Karpas-422 (cell line): ENCODE results near the gene TUBB4B. TPM values are rescaled to one million over a fixed set of nuclear protein-coding genes. Genes with fewer than 3 reads are reported as not detected.

Experiments
- DNase-seq: peaks from one replicate; pipeline ENCODE4 v3.0.0-alpha.2; 2015
- H2AFZ ChIP-seq: fragments of 200-600 bp; sonication (generic); 2 replicates; pipeline ENCODE4 v1.6.1; 2014; ENCODE audit warnings: antibody characterized with exemption, low read length, mixed read lengths
- H3K27ac ChIP-seq: fragments of 200-600 bp; sonication (generic); 2 replicates; pipeline ENCODE4 v1.5.1; 2014; ENCODE audit warnings: mild to moderate bottlenecking, low read length, moderate library complexity
- H3K27me3 ChIP-seq: fragments of 200-600 bp; sonication (generic); 2 replicates; pipeline ENCODE4 v1.6.1; 2014; ENCODE audit warnings: low read length, mixed read lengths
- H3K36me3 ChIP-seq: fragments of 200-600 bp; sonication (generic); 2 replicates; pipeline ENCODE4 v1.6.1; 2014; ENCODE audit warnings: low read length, mixed read lengths; ENCODE audit not compliant: insufficient read depth
- H3K4me1 ChIP-seq: fragments of 200-600 bp; sonication (generic); 2 replicates; pipeline ENCODE4 v1.6.1; 2014; ENCODE audit warnings: mild to moderate bottlenecking, low read length, mixed read lengths
- H3K4me2 ChIP-seq: fragments of 200-600 bp; sonication (generic); 2 replicates; pipeline ENCODE4 v1.6.1; 2014; ENCODE audit warnings: low read length, low read depth, mild to moderate bottlenecking; ENCODE audit not compliant: poor library complexity, severe bottlenecking
- H3K4me3 ChIP-seq: fragments of 200-600 bp; sonication (generic); 2 replicates; pipeline ENCODE4 v1.5.1; 2014; ENCODE audit warnings: mild to moderate bottlenecking, antibody characterized with exemption, low read length, mixed read lengths
- H3K79me2 ChIP-seq: fragments of 200-600 bp; sonication (generic); 2 replicates; pipeline ENCODE4 v1.6.1; 2014; ENCODE audit warnings: mild to moderate bottlenecking, low read length, mixed read lengths
- H3K9ac ChIP-seq: fragments of 200-600 bp; sonication (generic); 2 replicates; pipeline ENCODE4 v1.6.0; 2014; ENCODE audit warnings: low read length
- H3K9me2 ChIP-seq: fragments of 200-600 bp; sonication (generic), shearing (Covaris generic); replicated peaks from 2 replicates; pipeline ENCODE4 v1.6.0; 2014; ENCODE audit warnings: mild to moderate bottlenecking, low read length, moderate library complexity; ENCODE audit not compliant: insufficient read depth
- H3K9me3 ChIP-seq: fragments of 300-700, 200-600 bp; sonication (generic); 2 replicates; pipeline ENCODE4 v1.6.1; 2014; ENCODE audit warnings: low read length, mixed read lengths
- H4K20me1 ChIP-seq: fragments of 200-600 bp; sonication (generic); 2 replicates; pipeline ENCODE4 v1.6.1; 2014; ENCODE audit warnings: mild to moderate bottlenecking, antibody characterized with exemption, low read length, low read depth; ENCODE audit not compliant: insufficient read depth
- total RNA-seq: library from RNA; depleted of rRNA; stranded (reverse); fragments of >200 nt; shearing (Covaris generic); gene quantifications from 2 replicates; pipeline ENCODE4 v1.2.3, GENCODE V29; 2014; ENCODE audit warnings: low replicate concordance

TUBB4B gene
- total RNA-seq, 1 experiment from 2014 or later: 97.1 TPM

GRCh38 chr9:137216188-137216965 is 24.7 kb upstream of the TUBB4B start:
- no peaks in the 10 kb centered on the region for H3K9me3 ChIP-seq
- no peaks in the 10 kb centered on the region for H3K27me3 ChIP-seq
- H3K9me2 ChIP-seq: no peaks in the 10 kb centered on the region
- DNase-seq: no peak
- H4K20me1 ChIP-seq: no peaks in the 10 kb centered on the region
- H3K4me3 ChIP-seq: no peak overlapping the region
- no peak overlapping the region for H3K27ac ChIP-seq
- H3K36me3 ChIP-seq: no peaks in the 10 kb centered on the region
- H3K9ac ChIP-seq: no peak overlapping the region
- no peak overlapping the region for H3K4me2 ChIP-seq
- H2AFZ ChIP-seq: no peak overlapping the region
- no peaks in the 10 kb centered on the region for H3K79me2 ChIP-seq
- H3K4me1 ChIP-seq: no peaks in the 10 kb centered on the region

DNA sequence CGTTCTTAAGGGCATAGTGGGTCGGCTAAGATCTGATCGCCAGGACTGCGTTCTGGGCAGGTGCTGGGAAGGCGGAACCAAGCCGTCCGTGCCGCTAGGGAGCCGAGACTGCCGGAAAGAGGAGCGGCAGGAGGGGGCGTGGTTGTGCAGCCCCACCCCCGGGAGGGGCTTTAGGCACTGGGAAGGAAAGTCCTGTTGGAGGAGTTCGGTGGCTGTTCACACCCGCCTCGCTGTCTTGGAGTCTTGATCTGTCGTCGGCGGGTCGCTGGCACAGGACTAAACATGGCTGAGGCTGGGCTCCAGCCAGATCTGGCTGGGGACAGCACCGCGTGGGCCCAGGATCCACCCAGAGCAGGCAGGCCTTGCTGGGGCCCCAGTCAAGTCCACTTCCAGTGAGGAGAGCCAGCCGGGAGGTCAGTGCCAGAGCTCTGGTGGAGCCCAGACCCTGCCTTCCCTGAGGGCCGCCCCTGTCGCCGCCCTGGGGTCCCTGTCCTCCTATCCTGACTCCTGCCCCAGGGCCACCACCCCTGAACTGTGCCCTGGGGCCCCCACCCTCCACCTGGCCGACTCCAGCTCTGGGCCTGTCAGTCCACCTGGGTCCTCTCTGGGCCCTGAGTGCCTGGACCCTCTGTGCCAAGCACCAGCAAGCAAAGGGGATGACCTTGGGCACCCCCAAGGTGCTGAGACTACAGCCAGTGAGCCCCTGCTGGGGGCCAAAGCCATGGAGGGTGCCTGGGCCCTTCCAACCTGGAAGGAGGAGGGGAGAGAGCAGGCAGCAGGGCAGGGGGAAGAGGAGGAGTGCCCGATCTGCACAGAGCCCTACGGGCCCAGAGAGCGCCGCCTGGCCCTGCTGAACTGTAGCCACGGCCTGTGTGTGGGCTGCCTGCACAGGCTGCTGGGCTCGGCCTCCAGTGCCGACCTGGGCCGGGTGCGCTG is 23.5 kb upstream of the TUBB4B start:
- no peaks in the 10 kb centered on the region for H3K27me3 ChIP-seq
- H3K9me3 ChIP-seq: no peaks in the 10 kb centered on the region
- H3K9me2 ChIP-seq: no peaks in the 10 kb centered on the region
- H3K36me3 ChIP-seq: no peaks in the 10 kb centered on the region
- DNase-seq: no peak
- H3K4me2 ChIP-seq: no peak overlapping the region
- no peak overlapping the region for H3K4me3 ChIP-seq
- no peak overlapping the region for H3K27ac ChIP-seq
- H4K20me1 ChIP-seq: no peaks in the 10 kb centered on the region
- no peaks in the 10 kb centered on the region for H3K79me2 ChIP-seq
- H3K4me1 ChIP-seq: peaks cover 3% of the 10 kb centered on the region
- H2AFZ ChIP-seq: no peak overlapping the region
- H3K9ac ChIP-seq: no peak overlapping the region

DNA sequence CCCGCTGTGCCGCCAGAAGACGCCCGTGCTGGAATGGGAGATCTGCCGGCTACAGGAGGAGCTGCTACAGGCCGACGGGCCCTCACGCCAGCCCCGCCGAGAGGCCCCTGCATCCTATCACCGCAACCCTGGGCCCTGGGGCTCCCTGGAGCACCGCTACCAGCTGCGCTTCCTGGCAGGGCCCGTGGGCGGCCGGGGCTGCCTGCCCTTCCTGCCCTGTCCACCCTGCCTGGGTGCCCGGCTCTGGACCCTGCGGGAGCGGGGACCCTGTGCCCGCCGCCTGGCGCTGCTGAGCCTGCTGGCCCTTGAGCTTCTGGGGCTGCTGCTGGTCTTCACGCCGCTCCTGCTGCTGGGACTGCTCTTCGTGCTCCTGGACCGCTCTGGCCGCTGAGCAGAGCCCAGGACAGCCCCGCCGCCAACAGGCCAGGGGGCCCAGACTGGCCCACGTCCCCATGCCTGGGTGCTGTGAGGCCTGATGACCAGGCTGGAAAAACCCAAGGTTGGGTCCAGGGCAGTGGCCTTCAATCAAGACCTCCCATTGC is 22.8 kb upstream of the TUBB4B start:
- no peak overlapping the region for H3K27ac ChIP-seq
- H3K9ac ChIP-seq: no peak overlapping the region
- H3K27me3 ChIP-seq: no peaks in the 10 kb centered on the region

GRCh38 chr9:137218754-137219271 is 22.3 kb upstream of the TUBB4B start:
- H3K79me2 ChIP-seq: no peaks in the 10 kb centered on the region
- no peak overlapping the region for H2AFZ ChIP-seq
- H3K4me3 ChIP-seq: no peak overlapping the region
- no peaks in the 10 kb centered on the region for H3K27me3 ChIP-seq
- H3K9ac ChIP-seq: no peak overlapping the region
- DNase-seq: no peak
- no peaks in the 10 kb centered on the region for H3K9me2 ChIP-seq
- H3K36me3 ChIP-seq: no peaks in the 10 kb centered on the region
- H3K4me2 ChIP-seq: no peak overlapping the region
- peaks cover 10% of the 10 kb centered on the region for H3K4me1 ChIP-seq
- H4K20me1 ChIP-seq: no peaks in the 10 kb centered on the region
- no peaks in the 10 kb centered on the region for H3K9me3 ChIP-seq
- no peak overlapping the region for H3K27ac ChIP-seq

More for the DNA sequence above, 22.8 kb upstream of the TUBB4B start:
- Histone ChIP-seq H3K9me2 (no peaks in the 10 kb centered on the region), H3K36me3 (no peaks in the 10 kb centered on the region), H3K4me2 (no peak overlapping the region), H3K4me3 (no peak overlapping the region), H3K79me2 (no peaks in the 10 kb centered on the region), H3K9me3 (no peaks in the 10 kb centered on the region), H3K4me1 (peaks cover 9% of the 10 kb centered on the region), H4K20me1 (no peaks in the 10 kb centered on the region), H2AFZ (no peak overlapping the region)
- DNase-seq: no peak

DNA sequence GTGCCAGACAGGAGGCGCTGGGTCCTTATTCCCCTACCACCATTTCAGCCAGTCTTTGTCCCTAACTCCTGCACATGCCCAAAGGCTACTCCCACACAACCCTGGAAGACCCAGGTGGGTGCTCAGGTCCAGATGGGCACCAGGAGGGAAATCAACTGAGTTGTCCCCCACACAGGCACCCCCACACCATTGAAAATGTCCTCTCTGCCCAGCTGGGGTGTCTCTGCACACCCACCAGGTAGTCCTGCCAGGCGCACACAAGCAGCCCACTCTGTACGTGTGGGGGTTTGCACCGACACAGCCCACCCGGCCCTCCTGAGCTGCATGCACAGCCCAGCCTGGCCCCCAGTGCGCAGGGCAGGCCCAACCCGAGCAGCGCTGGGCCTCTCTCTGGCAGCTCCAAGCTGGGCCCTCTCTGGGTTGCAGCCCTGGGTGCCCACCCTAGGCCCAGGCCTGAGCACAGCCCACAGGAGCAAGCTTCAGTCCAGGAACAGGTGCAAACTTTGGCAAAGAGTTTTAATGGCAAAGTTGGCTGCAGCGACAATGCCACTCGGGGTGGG is 21.2 kb upstream of the TUBB4B start:
- peaks cover 18% of the 10 kb centered on the region for H3K4me1 ChIP-seq
- no peak for DNase-seq
- no peak overlapping the region for H3K4me3 ChIP-seq
- H4K20me1 ChIP-seq: no peaks in the 10 kb centered on the region
- no peaks in the 10 kb centered on the region for H3K9me2 ChIP-seq
- H3K36me3 ChIP-seq: no peaks in the 10 kb centered on the region
- H3K27me3 ChIP-seq: no peaks in the 10 kb centered on the region
- H3K4me2 ChIP-seq: no peak overlapping the region
- H3K9me3 ChIP-seq: no peaks in the 10 kb centered on the region
- H3K79me2 ChIP-seq: no peaks in the 10 kb centered on the region
- H3K27ac ChIP-seq: no peak overlapping the region
- H2AFZ ChIP-seq: no peak overlapping the region
- H3K9ac ChIP-seq: no peak overlapping the region

DNA sequence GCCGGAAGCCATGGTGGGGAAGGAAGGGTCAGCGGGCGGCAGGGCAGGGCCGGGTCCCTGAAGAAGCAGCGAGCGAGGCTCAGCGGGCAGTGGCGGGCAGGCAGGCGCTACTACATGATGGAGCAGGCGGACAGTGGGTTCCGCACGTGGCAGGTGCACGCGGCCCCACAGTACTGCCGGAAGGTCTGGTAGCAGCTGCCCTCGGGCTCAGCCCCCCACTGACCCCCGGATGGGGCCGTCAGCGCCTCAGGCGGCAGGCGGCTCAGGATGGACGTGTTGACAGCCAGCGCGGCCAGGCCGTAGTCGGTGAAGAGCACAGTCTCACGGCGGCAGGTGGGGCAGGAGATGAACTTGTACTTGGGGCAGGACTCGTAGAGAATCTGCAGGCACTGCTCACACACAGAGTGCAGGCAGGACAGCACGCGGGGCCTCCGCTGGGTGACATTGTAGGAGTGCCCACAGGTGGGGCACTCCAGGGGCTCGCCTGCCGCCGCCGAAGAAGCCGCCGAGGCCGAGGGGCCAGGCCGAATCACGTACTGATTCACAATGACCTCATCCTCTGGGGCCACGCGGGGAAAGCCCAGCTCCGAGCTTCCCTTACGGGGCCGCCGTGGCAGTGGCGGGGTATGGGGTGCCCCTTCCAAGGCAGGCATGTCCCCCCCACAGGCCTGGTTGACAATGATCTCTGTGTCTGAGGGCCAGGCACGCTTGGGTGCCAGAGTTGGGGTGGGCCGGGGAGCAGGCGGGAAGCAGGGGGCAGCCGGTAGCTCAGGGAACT is 20.6 kb upstream of the TUBB4B start:
- no peak overlapping the region for H3K9ac ChIP-seq
- peaks cover 22% of the 10 kb centered on the region for H3K4me1 ChIP-seq
- H3K79me2 ChIP-seq: no peaks in the 10 kb centered on the region
- no peaks in the 10 kb centered on the region for H3K27me3 ChIP-seq
- H2AFZ ChIP-seq: no peak overlapping the region
- no peak overlapping the region for H3K4me3 ChIP-seq
- H3K4me2 ChIP-seq: no peak overlapping the region
- no peaks in the 10 kb centered on the region for H3K9me3 ChIP-seq
- H3K36me3 ChIP-seq: no peaks in the 10 kb centered on the region
- no peak for DNase-seq
- no peaks in the 10 kb centered on the region for H3K9me2 ChIP-seq
- no peak overlapping the region for H3K27ac ChIP-seq
- H4K20me1 ChIP-seq: no peaks in the 10 kb centered on the region

DNA sequence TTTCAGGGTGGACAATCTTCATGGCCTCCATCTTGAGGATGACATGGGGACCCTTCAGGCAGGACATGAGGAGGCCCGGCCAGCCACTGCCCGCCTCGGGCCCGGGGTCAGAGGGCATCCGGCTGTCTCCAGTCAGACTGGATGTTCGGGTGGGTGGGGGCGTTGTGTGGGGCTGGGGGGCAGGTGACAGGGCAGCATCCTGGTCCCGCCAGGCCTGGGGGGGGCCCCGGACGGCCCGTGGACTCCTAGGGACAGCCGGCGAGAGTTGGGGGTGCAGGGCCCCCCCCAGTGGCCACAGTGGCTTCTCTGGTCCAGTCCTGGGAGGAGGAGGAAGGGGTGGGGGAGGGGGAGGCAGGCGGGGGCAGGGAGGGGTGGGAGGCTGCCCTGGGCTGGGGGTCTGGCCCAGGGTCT is 20.0 kb upstream of the TUBB4B start:
- Histone ChIP-seq H3K9me2 (no peaks in the 10 kb centered on the region), H3K79me2 (no peaks in the 10 kb centered on the region), H3K36me3 (no peaks in the 10 kb centered on the region), H3K27ac (no peak overlapping the region), H3K9me3 (no peaks in the 10 kb centered on the region), H3K4me1 (peaks cover 22% of the 10 kb centered on the region), H3K27me3 (no peaks in the 10 kb centered on the region), H3K9ac (no peak overlapping the region), H4K20me1 (no peaks in the 10 kb centered on the region), H3K4me3 (no peak overlapping the region), H2AFZ (no peak overlapping the region), H3K4me2 (no peak overlapping the region)
- DNase-seq: no peak
